Measurements from ENCODE around the gene PTPRR.

The PTPRR gene

DNA sequence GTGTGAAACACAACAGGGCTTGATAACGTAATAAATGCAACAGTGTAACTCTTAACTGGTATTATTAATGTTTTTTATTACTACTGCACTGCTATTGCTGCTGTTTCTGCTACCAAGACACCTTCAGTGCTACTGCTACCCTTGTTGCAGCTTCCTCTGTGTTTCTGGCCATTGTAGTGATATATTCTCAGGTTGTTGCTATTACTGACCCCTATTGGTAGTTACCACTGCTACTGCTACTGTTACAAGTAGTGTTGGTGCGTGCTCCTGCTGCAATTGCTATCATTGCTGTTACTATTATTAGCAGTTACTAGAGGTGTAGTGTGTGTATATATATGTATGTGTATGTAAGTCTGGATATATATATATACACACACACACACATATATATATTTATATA is 196.1 kb downstream of the PTPRR start:
- TF ChIP-seq, protein P1, sequence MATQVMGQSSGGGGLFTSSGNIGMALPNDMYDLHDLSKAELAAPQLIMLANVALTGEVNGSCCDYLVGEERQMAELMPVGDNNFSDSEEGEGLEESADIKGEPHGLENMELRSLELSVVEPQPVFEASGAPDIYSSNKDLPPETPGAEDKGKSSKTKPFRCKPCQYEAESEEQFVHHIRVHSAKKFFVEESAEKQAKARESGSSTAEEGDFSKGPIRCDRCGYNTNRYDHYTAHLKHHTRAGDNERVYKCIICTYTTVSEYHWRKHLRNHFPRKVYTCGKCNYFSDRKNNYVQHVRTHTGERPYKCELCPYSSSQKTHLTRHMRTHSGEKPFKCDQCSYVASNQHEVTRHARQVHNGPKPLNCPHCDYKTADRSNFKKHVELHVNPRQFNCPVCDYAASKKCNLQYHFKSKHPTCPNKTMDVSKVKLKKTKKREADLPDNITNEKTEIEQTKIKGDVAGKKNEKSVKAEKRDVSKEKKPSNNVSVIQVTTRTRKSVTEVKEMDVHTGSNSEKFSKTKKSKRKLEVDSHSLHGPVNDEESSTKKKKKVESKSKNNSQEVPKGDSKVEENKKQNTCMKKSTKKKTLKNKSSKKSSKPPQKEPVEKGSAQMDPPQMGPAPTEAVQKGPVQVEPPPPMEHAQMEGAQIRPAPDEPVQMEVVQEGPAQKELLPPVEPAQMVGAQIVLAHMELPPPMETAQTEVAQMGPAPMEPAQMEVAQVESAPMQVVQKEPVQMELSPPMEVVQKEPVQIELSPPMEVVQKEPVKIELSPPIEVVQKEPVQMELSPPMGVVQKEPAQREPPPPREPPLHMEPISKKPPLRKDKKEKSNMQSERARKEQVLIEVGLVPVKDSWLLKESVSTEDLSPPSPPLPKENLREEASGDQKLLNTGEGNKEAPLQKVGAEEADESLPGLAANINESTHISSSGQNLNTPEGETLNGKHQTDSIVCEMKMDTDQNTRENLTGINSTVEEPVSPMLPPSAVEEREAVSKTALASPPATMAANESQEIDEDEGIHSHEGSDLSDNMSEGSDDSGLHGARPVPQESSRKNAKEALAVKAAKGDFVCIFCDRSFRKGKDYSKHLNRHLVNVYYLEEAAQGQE (IDR thresholded peaks at IDR 0.05; ENCODE audit: insufficient read depth in 1 of 2, low read depth in 2 of 2, low read length in 2 of 2), result no peak
- TF ChIP-seq SIN3A (IDR thresholded peaks at IDR 0.05; ENCODE audit: borderline replicate concordance, insufficient read depth, low read length) (no peak), FOXP2 (optimal IDR thresholded peaks at IDR 0.05; ENCODE audit: borderline replicate concordance, extremely low read depth, extremely low read length, insufficient read depth) (no peak), POLR2AphosphoS5 (IDR thresholded peaks at IDR 0.05; ENCODE audit: low read depth, low read length) (no peak), TAF1 (IDR thresholded peaks at IDR 0.05; ENCODE audit: borderline replicate concordance, insufficient read depth, low read length) (no peak)

GRCh38 chr12:70722584-70723343 is 197.8 kb downstream of the PTPRR start:
- TF ChIP-seq TAF1 (IDR thresholded peaks at IDR 0.05; ENCODE audit: borderline replicate concordance, insufficient read depth, low read length) (no peak), POLR2AphosphoS5 (IDR thresholded peaks at IDR 0.05; ENCODE audit: low read depth, low read length) (no peak), SIN3A (IDR thresholded peaks at IDR 0.05; ENCODE audit: borderline replicate concordance, insufficient read depth, low read length) (no peak), FOXP2 (optimal IDR thresholded peaks at IDR 0.05; ENCODE audit: borderline replicate concordance, extremely low read depth, extremely low read length, insufficient read depth) (no peak)
- TF ChIP-seq, protein P1 (IDR thresholded peaks at IDR 0.05; ENCODE audit: insufficient read depth in 1 of 2, low read depth in 2 of 2, low read length in 2 of 2), result no peak

DNA sequence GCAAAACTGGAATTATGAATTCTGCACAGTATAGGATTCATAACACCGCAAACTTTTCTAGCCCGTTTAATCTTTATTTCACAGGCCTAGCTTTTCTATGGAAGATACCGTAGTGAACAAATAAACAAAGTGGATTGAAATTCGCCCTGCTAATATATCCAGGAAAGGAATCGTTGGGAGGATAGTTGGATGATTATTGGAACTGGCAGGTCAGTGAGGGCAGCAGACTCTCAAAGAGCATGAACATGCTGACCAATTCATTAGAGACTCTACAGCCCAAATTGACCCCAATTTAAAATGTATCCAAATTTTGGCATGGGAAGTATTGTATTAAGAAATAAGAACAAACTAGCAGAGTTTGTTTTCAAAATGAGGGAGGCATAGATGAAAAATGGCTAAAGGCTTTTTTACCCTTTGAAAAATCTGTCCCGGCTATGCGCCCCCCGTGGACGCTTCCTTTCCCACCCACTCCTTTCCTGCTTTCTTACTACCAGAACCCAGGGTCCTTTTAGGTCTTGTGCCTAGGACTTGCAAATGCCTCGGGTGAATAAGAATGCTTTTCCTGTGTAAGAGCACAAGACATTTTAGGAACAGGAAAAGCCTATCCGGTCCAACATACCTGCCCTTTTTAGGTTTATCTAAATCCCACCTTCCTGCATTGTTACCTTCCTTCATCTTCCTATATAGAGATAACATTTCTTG is 198.7 kb downstream of the PTPRR start:
- TF ChIP-seq TAF1 (IDR thresholded peaks at IDR 0.05; ENCODE audit: borderline replicate concordance, insufficient read depth, low read length) (no peak), POLR2AphosphoS5 (IDR thresholded peaks at IDR 0.05; ENCODE audit: low read depth, low read length) (no peak), SIN3A (IDR thresholded peaks at IDR 0.05; ENCODE audit: borderline replicate concordance, insufficient read depth, low read length) (no peak), FOXP2 (optimal IDR thresholded peaks at IDR 0.05; ENCODE audit: borderline replicate concordance, extremely low read depth, extremely low read length, insufficient read depth) (no peak)
- TF ChIP-seq, protein P1 (IDR thresholded peaks at IDR 0.05; ENCODE audit: insufficient read depth in 1 of 2, low read depth in 2 of 2, low read length in 2 of 2), result no peak

- TF ChIP-seq FOXP2 (optimal IDR thresholded peaks at IDR 0.05; ENCODE audit: borderline replicate concordance, extremely low read depth, extremely low read length, insufficient read depth), result no peak
- TF ChIP-seq, protein P1 (IDR thresholded peaks at IDR 0.05; ENCODE audit: insufficient read depth in 1 of 2, low read depth in 2 of 2, low read length in 2 of 2), result no peak
- no peak for TF ChIP-seq SIN3A (IDR thresholded peaks at IDR 0.05; ENCODE audit: borderline replicate concordance, insufficient read depth, low read length)
- no peak for TF ChIP-seq TAF1 (IDR thresholded peaks at IDR 0.05; ENCODE audit: borderline replicate concordance, insufficient read depth, low read length)
- no peak for TF ChIP-seq POLR2AphosphoS5 (IDR thresholded peaks at IDR 0.05; ENCODE audit: low read depth, low read length)
Observed at GRCh38 chr12:70721216-70721615, 199.3 kb downstream of the PTPRR start.
